Spleen (tissue), 13 donors: ENCODE results near the gene USP17L24. TPM values are rescaled to one million over a fixed set of nuclear protein-coding genes. Genes with fewer than 3 reads are reported as not detected.
"Not testable (repeated sequence)": the region's sequence is repeated elsewhere in the genome, so short reads cannot be mapped to it uniquely, and the experiment has no call there.

Source experiments
- DNase-seq: peaks from one replicate; pipeline ENCODE4 v3.0.0-alpha.2; 2020
- H3K27ac ChIP-seq, 8 donors: fragments of 200-600 bp; sonication (generic) in 7 of 8; 1 replicate in 4 of 8; 2 replicates in 4 of 8; pipeline versions ENCODE4 v1.5.0 to v1.8.0; 2016 to 2021; ENCODE audit warnings: inconsistent platforms in 4 of 8, mild to moderate bottlenecking in 4 of 8, moderate library complexity in 1 of 8
- H3K27me3 ChIP-seq, 7 donors: fragments of 200-600 bp; sonication (generic) in 6 of 7; replicated peaks in 1 of 7; 1 replicate in 4 of 7; 2 replicates in 3 of 7; pipeline versions ENCODE4 v1.5.0 to v1.8.0; 2016 to 2021; ENCODE audit warnings: inconsistent platforms in 3 of 7, mild to moderate bottlenecking in 1 of 7
- H3K36me3 ChIP-seq, 6 donors: fragments of 200-600 bp; sonication (generic) in 5 of 6; 1 replicate in 4 of 6; 2 replicates in 2 of 6; pipeline versions ENCODE4 v1.5.0 to v1.8.0; 2016 to 2021; ENCODE audit warnings: inconsistent platforms in 2 of 6
- H3K4me1 ChIP-seq, 6 donors: fragments of 200-600 bp; sonication (generic) in 5 of 6; 1 replicate in 3 of 6; 2 replicates in 3 of 6; pipeline versions ENCODE4 v1.5.0 to v1.8.0; 2016 to 2021; ENCODE audit warnings: inconsistent platforms in 3 of 6
- H3K4me3 ChIP-seq, 8 donors: fragments of 200-600 bp; sonication (generic) in 7 of 8; 1 replicate in 4 of 8; 2 replicates in 4 of 8; pipeline versions ENCODE4 v1.5.0 to v1.8.0; 2016 to 2021; ENCODE audit warnings: inconsistent platforms in 4 of 8, mild to moderate bottlenecking in 4 of 8, moderate library complexity in 2 of 8
- H3K9me3 ChIP-seq, 8 donors: fragments of 200-600 bp; sonication (generic) in 7 of 8; 1 replicate in 4 of 8; 2 replicates in 4 of 8; pipeline versions ENCODE4 v1.5.0 to v1.8.0; 2016 to 2021; ENCODE audit warnings: inconsistent platforms in 4 of 8
- WGBS, 5 donors: extraction: QIAGEN DNeasy Blood & Tissue Kit in 3 of 5; methylation state at CpG; one replicate each; pipeline versions ENCODE4 v1.1.5 to v1.1.7; 2013 to 2018; 5-methylcytosine and 5-hydroxymethylcytosine counted together
- intact Hi-C: fragments of 100-400 bp; cut with DNase I; formaldehyde crosslinking; loops from one replicate; pipeline ENCODE4 v1.15.0; 2023; ENCODE audit warnings: low total_unique reads
- long read RNA-seq, 2 donors: transcript quantifications; one replicate each; lab custom pipeline, GENCODE V29; 2026
- polyA plus RNA-seq, 3 donors: library from polyadenylated mRNA; stranded (reverse); fragments of 200-250 nt; gene quantifications; one replicate each; pipeline ENCODE4 v1.2.1, GENCODE V29; 2013
- total RNA-seq, 7 donors: library from RNA; depleted of rRNA in 3 of 7; stranded (reverse); fragments of >200 nt in 3 of 7; fragmentation: NEBNext Ultra II Directional in 4 of 7; extraction: Animal tissue kit (Norgen Biotek cat#: 25700) in 4 of 7; gene quantifications; one replicate each; pipeline versions ENCODE4 v1.1.0 to v1.2.1, GENCODE V29; 2016 to 2021
- donor health status: healthy with polysubstance abuse.
- donor health status: DM: no; HTN: no; CAD: no; lungs with moderate emphysema.
- donor health status: DM: no; HTN: no; CAD: no.
- donor health status: Bipolar disorder and iron deficiency.
- donor health status: healthy.
- donor health status: DM: no; HTN: no; CAD: no.
- donor health status: DM: yes; HTN: yes; CAD: no.

The USP17L24 gene, protein sequence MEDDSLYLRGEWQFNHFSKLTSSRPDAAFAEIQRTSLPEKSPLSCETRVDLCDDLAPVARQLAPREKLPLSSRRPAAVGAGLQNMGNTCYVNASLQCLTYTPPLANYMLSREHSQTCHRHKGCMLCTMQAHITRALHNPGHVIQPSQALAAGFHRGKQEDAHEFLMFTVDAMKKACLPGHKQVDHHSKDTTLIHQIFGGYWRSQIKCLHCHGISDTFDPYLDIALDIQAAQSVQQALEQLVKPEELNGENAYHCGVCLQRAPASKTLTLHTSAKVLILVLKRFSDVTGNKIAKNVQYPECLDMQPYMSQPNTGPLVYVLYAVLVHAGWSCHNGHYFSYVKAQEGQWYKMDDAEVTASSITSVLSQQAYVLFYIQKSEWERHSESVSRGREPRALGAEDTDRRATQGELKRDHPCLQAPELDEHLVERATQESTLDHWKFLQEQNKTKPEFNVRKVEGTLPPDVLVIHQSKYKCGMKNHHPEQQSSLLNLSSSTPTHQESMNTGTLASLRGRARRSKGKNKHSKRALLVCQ
- total RNA-seq (not detected), polyA plus RNA-seq (not detected)
- long read RNA-seq, donor 1, result 0 reads
- long read RNA-seq, donor 2, result 0 reads

GRCh38 chr4:9324865-9325264, at the start of gene USP17L24:
TSS of gene USP17L24 (plus strand) at chr4:9325165. CDS start at chr4:9325165, 0 bp downstream.
- H3K27me3 ChIP-seq, intact Hi-C loops, DNase-seq, H3K9me3 ChIP-seq, H3K36me3 ChIP-seq, H3K4me3 ChIP-seq, H3K27ac ChIP-seq, H3K4me1 ChIP-seq: not testable (repeated sequence)
- no CpG with 5 or more reads among the region's 15 CpGs for WGBS, 5 donors

- DNase-seq, H3K9me3 ChIP-seq, H3K27me3 ChIP-seq, H3K27ac ChIP-seq, H3K36me3 ChIP-seq, intact Hi-C loops, H3K4me1 ChIP-seq, H3K4me3 ChIP-seq: not testable (repeated sequence)
- WGBS, 5 donors, result 84 to 94% (median 87%) methylated on average over 1 to 6 of the region's 13 CpGs
Observed at GRCh38 chr4:9324191-9324590, 774 bp upstream of the USP17L24 start.

DNA sequence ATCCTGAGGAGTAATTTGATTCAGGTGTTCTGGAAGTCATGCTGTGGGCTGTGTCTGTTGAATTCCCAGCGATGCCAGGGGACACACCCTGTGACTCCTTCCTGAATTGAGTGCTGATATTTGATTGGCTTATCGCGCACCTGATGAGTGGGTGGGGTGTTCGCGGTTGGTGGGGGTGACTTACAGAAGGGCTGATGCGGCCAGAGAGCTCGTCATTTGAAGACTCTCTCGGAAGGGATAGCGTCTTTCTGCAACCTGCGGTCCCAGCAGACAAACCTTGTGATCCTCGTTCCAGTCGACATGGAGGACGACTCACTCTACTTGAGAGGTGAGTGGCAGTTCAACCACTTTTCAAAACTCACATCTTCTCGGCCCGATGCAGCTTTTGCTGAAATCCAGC, 4.6 kb downstream of the USP17L24 start, which contains the start of gene USP17L25:
Gene USP17L25 (plus strand): TSS at position 301 of the 400 bp plus-strand sequence. CDS start 0 bp downstream, at position 301.
- H3K27ac ChIP-seq, intact Hi-C loops, H3K4me1 ChIP-seq, H3K36me3 ChIP-seq, H3K9me3 ChIP-seq, DNase-seq, H3K4me3 ChIP-seq, H3K27me3 ChIP-seq: not testable (repeated sequence)
- no CpG with 5 or more reads among the region's 15 CpGs for WGBS, 5 donors

DNA sequence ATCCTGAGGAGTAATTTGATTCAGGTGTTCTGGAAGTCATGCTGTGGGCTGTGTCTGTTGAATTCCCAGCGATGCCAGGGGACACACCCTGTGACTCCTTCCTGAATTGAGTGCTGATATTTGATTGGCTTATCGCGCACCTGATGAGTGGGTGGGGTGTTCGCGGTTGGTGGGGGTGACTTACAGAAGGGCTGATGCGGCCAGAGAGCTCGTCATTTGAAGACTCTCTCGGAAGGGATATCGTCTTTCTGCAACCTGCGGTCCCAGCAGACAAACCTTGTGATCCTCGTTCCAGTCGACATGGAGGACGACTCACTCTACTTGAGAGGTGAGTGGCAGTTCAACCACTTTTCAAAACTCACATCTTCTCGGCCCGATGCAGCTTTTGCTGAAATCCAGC, 9.4 kb downstream of the USP17L24 start, which contains the start of gene USP17L26:
Gene USP17L26 (plus strand): TSS at position 301 of the 400 bp plus-strand sequence. CDS start 0 bp downstream, at position 301.
- H3K27ac ChIP-seq, DNase-seq, H3K4me1 ChIP-seq, H3K36me3 ChIP-seq, H3K9me3 ChIP-seq, intact Hi-C loops, H3K4me3 ChIP-seq, H3K27me3 ChIP-seq: not testable (repeated sequence)
- WGBS, 5 donors, result 84% methylated on average over 9 of the region's 15 CpGs; no CpG with 5 or more reads in 4 of the 5 donors

DNA sequence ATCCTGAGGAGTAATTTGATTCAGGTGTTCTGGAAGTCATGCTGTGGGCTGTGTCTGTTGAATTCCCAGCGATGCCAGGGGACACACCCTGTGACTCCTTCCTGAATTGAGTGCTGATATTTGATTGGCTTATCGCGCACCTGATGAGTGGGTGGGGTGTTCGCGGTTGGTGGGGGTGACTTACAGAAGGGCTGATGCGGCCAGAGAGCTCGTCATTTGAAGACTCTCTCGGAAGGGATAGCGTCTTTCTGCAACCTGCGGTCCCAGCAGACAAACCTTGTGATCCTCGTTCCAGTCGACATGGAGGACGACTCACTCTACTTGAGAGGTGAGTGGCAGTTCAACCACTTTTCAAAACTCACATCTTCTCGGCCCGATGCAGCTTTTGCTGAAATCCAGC, 14.1 kb downstream of the USP17L24 start, which contains the start of gene USP17L5:
Gene USP17L5 (plus strand): TSS at position 301 of the 400 bp plus-strand sequence. CDS start 0 bp downstream, at position 301.
- H3K27me3 ChIP-seq, H3K4me1 ChIP-seq, H3K36me3 ChIP-seq, DNase-seq, intact Hi-C loops, H3K4me3 ChIP-seq, H3K27ac ChIP-seq, H3K9me3 ChIP-seq: not testable (repeated sequence)
- no CpG with 5 or more reads among the region's 15 CpGs for WGBS, 5 donors

- DNase-seq, H3K9me3 ChIP-seq, H3K4me1 ChIP-seq, H3K36me3 ChIP-seq, H3K27me3 ChIP-seq, H3K4me3 ChIP-seq, H3K27ac ChIP-seq, intact Hi-C loops: not testable (repeated sequence)
- WGBS, 5 donors, result no CpG with 5 or more reads among the region's 15 CpGs
Observed at GRCh38 chr4:9343848-9344247, 18.9 kb downstream of the USP17L24 start, which contains the start of gene USP17L27. TSS of gene USP17L27 (plus strand) at chr4:9344148. CDS start at chr4:9344148, 0 bp downstream.

DNA sequence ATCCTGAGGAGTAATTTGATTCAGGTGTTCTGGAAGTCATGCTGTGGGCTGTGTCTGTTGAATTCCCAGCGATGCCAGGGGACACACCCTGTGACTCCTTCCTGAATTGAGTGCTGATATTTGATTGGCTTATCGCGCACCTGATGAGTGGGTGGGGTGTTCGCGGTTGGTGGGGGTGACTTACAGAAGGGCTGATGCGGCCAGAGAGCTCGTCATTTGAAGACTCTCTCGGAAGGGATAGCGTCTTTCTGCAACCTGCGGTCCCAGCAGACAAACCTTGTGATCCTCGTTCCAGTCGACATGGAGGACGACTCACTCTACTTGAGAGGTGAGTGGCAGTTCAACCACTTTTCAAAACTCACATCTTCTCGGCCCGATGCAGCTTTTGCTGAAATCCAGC, 23.6 kb downstream of the USP17L24 start, which contains the start of gene USP17L28:
Gene USP17L28 (plus strand): TSS at position 301 of the 400 bp plus-strand sequence. CDS start 0 bp downstream, at position 301.
- H3K4me1 ChIP-seq, DNase-seq, H3K9me3 ChIP-seq, H3K27me3 ChIP-seq, H3K36me3 ChIP-seq, intact Hi-C loops, H3K4me3 ChIP-seq, H3K27ac ChIP-seq: not testable (repeated sequence)
- WGBS, 5 donors, result no CpG with 5 or more reads among the region's 15 CpGs

DNA sequence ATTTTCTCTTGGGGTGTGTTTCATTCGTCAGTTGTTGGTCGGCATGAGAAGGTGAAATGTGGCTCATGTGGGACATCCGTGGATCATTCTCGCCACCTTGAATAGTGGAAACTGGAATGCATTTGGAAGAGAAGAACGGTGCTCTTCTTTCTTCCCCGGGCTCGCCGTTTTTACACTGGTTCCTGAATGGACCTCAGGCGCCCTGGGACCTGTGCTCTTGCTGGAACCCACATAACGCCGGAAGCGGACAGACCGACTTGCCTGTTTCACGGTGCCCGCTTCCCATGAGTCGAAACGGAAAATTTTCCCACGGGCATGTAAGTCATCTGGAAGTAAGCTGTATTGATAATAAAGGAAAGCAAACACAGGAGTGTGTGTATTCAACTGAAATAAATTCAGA, 25.9 kb downstream of the USP17L24 start:
- 94 to 97% methylated on average over 13 of the region's 18 CpGs; no CpG with 5 or more reads in 3 of the 5 donors for WGBS, 5 donors
- intact Hi-C loops, DNase-seq: not testable (repeated sequence)

DNA sequence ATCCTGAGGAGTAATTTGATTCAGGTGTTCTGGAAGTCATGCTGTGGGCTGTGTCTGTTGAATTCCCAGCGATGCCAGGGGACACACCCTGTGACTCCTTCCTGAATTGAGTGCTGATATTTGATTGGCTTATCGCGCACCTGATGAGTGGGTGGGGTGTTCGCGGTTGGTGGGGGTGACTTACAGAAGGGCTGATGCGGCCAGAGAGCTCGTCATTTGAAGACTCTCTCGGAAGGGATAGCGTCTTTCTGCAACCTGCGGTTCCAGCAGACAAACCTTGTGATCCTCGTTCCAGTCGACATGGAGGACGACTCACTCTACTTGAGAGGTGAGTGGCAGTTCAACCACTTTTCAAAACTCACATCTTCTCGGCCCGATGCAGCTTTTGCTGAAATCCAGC, 28.4 kb downstream of the USP17L24 start, which contains the start of gene USP17L29:
Gene USP17L29 (plus strand): TSS at position 301 of the 400 bp plus-strand sequence. CDS start 0 bp downstream, at position 301.
- intact Hi-C loops, H3K9me3 ChIP-seq, H3K27me3 ChIP-seq, DNase-seq, H3K4me1 ChIP-seq, H3K4me3 ChIP-seq, H3K36me3 ChIP-seq, H3K27ac ChIP-seq: not testable (repeated sequence)
- WGBS, 5 donors, result no CpG with 5 or more reads among the region's 15 CpGs

More for the DNA sequence above, 25.9 kb downstream of the USP17L24 start:
- H3K27me3 ChIP-seq, H3K4me1 ChIP-seq, H3K4me3 ChIP-seq, H3K9me3 ChIP-seq, H3K36me3 ChIP-seq, H3K27ac ChIP-seq: not testable (repeated sequence)

DNA sequence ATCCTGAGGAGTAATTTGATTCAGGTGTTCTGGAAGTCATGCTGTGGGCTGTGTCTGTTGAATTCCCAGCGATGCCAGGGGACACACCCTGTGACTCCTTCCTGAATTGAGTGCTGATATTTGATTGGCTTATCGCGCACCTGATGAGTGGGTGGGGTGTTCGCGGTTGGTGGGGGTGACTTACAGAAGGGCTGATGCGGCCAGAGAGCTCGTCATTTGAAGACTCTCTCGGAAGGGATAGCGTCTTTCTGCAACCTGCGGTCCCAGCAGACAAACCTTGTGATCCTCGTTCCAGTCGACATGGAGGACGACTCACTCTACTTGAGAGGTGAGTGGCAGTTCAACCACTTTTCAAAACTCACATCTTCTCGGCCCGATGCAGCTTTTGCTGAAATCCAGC, 37.9 kb downstream of the USP17L24 start, which contains the start of gene USP17L30:
Gene USP17L30 (plus strand): TSS at position 301 of the 400 bp plus-strand sequence. CDS start 0 bp downstream, at position 301.
- H3K27ac ChIP-seq, H3K4me3 ChIP-seq, DNase-seq, intact Hi-C loops, H3K4me1 ChIP-seq, H3K27me3 ChIP-seq, H3K9me3 ChIP-seq, H3K36me3 ChIP-seq: not testable (repeated sequence)
- no CpG with 5 or more reads among the region's 15 CpGs for WGBS, 5 donors
